GM19043 (cell line): ENCODE data around the gene RAB3GAP1.

ENCODE experiments used
- ATAC-seq: cut with Tn5 transposase; IDR thresholded peaks from one replicate; pipeline ENCODE4 v1.9.1; 2021; ENCODE audit warnings: low read depth; ENCODE audit not compliant: unreplicated experiment

The RAB3GAP1 gene

GRCh38 chr2:135159191-135159590 lies 107.1 kb downstream of the RAB3GAP1 start:
- no peak for ATAC-seq

- no peak for ATAC-seq
Observed at GRCh38 chr2:135162377-135162776, 110.3 kb downstream of the RAB3GAP1 start.

- no peak for ATAC-seq
Observed at GRCh38 chr2:135162786-135163185, 110.7 kb downstream of the RAB3GAP1 start.

- no peak for ATAC-seq
Observed at GRCh38 chr2:135163306-135163705, 111.2 kb downstream of the RAB3GAP1 start.

GRCh38 chr2:135163901-135164300 lies 111.8 kb downstream of the RAB3GAP1 start:
- ATAC-seq = no peak

GRCh38 chr2:135164431-135164830 lies 112.3 kb downstream of the RAB3GAP1 start:
- no peak for ATAC-seq

- ATAC-seq = no peak
Observed at GRCh38 chr2:135167273-135167672, 115.2 kb downstream of the RAB3GAP1 start.

GRCh38 chr2:135168204-135168856 lies 116.2 kb downstream of the RAB3GAP1 start:
- no peak for ATAC-seq

- ATAC-seq = no peak
Observed at GRCh38 chr2:135169900-135170753, 118.0 kb downstream of the RAB3GAP1 start.

- ATAC-seq = no peak
Observed at GRCh38 chr2:135174049-135174809, 122.1 kb downstream of the RAB3GAP1 start.

GRCh38 chr2:135174810-135175093 lies 122.7 kb downstream of the RAB3GAP1 start:
- no peak for ATAC-seq

- ATAC-seq = no peak
Observed at GRCh38 chr2:135175177-135175576, 123.1 kb downstream of the RAB3GAP1 start.

GRCh38 chr2:135179689-135180088 lies 127.6 kb downstream of the RAB3GAP1 start:
- ATAC-seq = no peak

- no peak for ATAC-seq
Observed at GRCh38 chr2:135182190-135182589, 130.1 kb downstream of the RAB3GAP1 start.

- ATAC-seq = no peak
Observed at GRCh38 chr2:135182601-135183000, 130.5 kb downstream of the RAB3GAP1 start.

GRCh38 chr2:135183822-135184221 lies 131.7 kb downstream of the RAB3GAP1 start:
- ATAC-seq = no peak

GRCh38 chr2:135186054-135186453 lies 134.0 kb downstream of the RAB3GAP1 start:
- no peak for ATAC-seq

GRCh38 chr2:135187270-135187669 lies 135.2 kb downstream of the RAB3GAP1 start:
- ATAC-seq = no peak

GRCh38 chr2:135189148-135189547 lies 137.1 kb downstream of the RAB3GAP1 start:
- ATAC-seq = no peak

GRCh38 chr2:135190799-135191198 lies 138.7 kb downstream of the RAB3GAP1 start:
- no peak for ATAC-seq

GRCh38 chr2:135198481-135198880 lies 146.4 kb downstream of the RAB3GAP1 start:
- ATAC-seq = no peak
